ENCODE measurements around the gene BARX1. TPM values are rescaled to one million over a fixed set of nuclear protein-coding genes. Genes with fewer than 3 reads are reported as not detected.
A peak's percentile ranks its signal among the peaks of the same experiment; 100 is the strongest.

BARX1 gene
- total and polyA plus RNA-seq, 7 experiments from 2014 or later, result 0.19 to 0.56 TPM; not detected in 5

GRCh38 chr9:93949694-93950449, 5.3 kb downstream of the BARX1 start:
- peaks cover 4 to 31% of the 10 kb centered on the region in 2 donors for H3K27me3 ChIP-seq (ENCODE audit: control insufficient read depth in 2 of 2, insufficient read depth in 2 of 2, low read length in 2 of 2)
- H3K36me3 Mint-ChIP-seq, result peaks cover 0 to 15% (median 4%) of the 10 kb centered on the region in 5 donors
- no peaks in the 10 kb centered on the region for H3K36me3 ChIP-seq (ENCODE audit: control insufficient read depth in 2 of 3, insufficient read depth in 3 of 3, low read length in 3 of 3)
- peak overlapping the region; percentile 42 to 89 (median 70) for H3K4me3 Mint-ChIP-seq
- peaks cover 10 to 32% of the 10 kb centered on the region in 2 donors for H3K4me1 ChIP-seq (ENCODE audit: control insufficient read depth in 2 of 2, insufficient read depth in 2 of 2, low read length in 2 of 2)
- peaks cover 0 to 8% (median 0%) of the 10 kb centered on the region in 11 donors for H3K9me3 Mint-ChIP-seq
- H3K27me3 Mint-ChIP-seq, result peaks cover 71 to 83% (median 77%) of the 10 kb centered on the region in 5 donors
- H3K4me1 Mint-ChIP-seq, result peaks cover 33 to 61% (median 53%) of the 10 kb centered on the region in 7 donors
- H3K4me3 ChIP-seq (ENCODE audit: low read length), result no peak overlapping the region
- H3K27ac Mint-ChIP-seq, result peak overlapping the region in 1 of 9 donors; percentile 18
- ChIA-PET CTCF (no interaction called here), POLR2A (no interaction called here)
- DNase-seq, result no peak
- H3K9me3 ChIP-seq (ENCODE audit: control insufficient read depth in 2 of 3, low read length in 3 of 3), result no peaks in the 10 kb centered on the region
- no peak for ATAC-seq
- intact Hi-C loops (cut with micrococcal nuclease), result no loop called here
- no peak overlapping the region for H3K27ac ChIP-seq (ENCODE audit: low read depth, low read length)

GRCh38 chr9:93949073-93949693, 6.0 kb downstream of the BARX1 start:
- Histone ChIP-seq H3K4me3 (ENCODE audit: low read length) (no peak overlapping the region), H3K27me3 (ENCODE audit: control insufficient read depth in 2 of 2, insufficient read depth in 2 of 2, low read length in 2 of 2) (peaks cover 4 to 25% of the 10 kb centered on the region in 2 donors), H3K9me3 (ENCODE audit: control insufficient read depth in 2 of 3, low read length in 3 of 3) (no peaks in the 10 kb centered on the region), H3K27ac (ENCODE audit: low read depth, low read length) (no peak overlapping the region), H3K4me1 (ENCODE audit: control insufficient read depth in 2 of 2, insufficient read depth in 2 of 2, low read length in 2 of 2) (peaks cover 10 to 32% of the 10 kb centered on the region in 2 donors), H3K36me3 (ENCODE audit: control insufficient read depth in 2 of 3, insufficient read depth in 3 of 3, low read length in 3 of 3) (no peaks in the 10 kb centered on the region)
- Mint-ChIP-seq H3K36me3 (peaks cover 0 to 15% (median 4%) of the 10 kb centered on the region in 5 donors), H3K27ac (no peak overlapping the region), H3K4me1 (peaks cover 33 to 61% (median 53%) of the 10 kb centered on the region in 7 donors), H3K9me3 (peaks cover 0 to 8% (median 0%) of the 10 kb centered on the region in 11 donors), H3K27me3 (peaks cover 75 to 90% (median 80%) of the 10 kb centered on the region in 5 donors), H3K4me3 (peak overlapping the region in 1 of 10 donors; percentile 89)
- CTCF ChIA-PET, result no interaction called here
- DNase-seq (no peak), ATAC-seq (no peak)
- intact Hi-C loops (cut with micrococcal nuclease), result no loop called here
- POLR2A ChIA-PET, result no interaction called here

- Histone ChIP-seq H3K27me3 (ENCODE audit: control insufficient read depth in 2 of 2, insufficient read depth in 2 of 2, low read length in 2 of 2) (peaks cover 4 to 20% of the 10 kb centered on the region in 2 donors), H3K27ac (ENCODE audit: low read depth, low read length) (no peak overlapping the region), H3K36me3 (ENCODE audit: control insufficient read depth in 2 of 3, insufficient read depth in 3 of 3, low read length in 3 of 3) (no peaks in the 10 kb centered on the region), H3K4me3 (ENCODE audit: low read length) (no peak overlapping the region), H3K9me3 (ENCODE audit: control insufficient read depth in 2 of 3, low read length in 3 of 3) (no peaks in the 10 kb centered on the region), H3K4me1 (ENCODE audit: control insufficient read depth in 2 of 2, insufficient read depth in 2 of 2, low read length in 2 of 2) (peaks cover 10 to 27% of the 10 kb centered on the region in 2 donors)
- Mint-ChIP-seq H3K27ac (no peak overlapping the region), H3K9me3 (peaks cover 0 to 8% (median 0%) of the 10 kb centered on the region in 11 donors), H3K27me3 (peaks cover 76 to 90% (median 80%) of the 10 kb centered on the region in 5 donors), H3K36me3 (peaks cover 0 to 10% (median 0%) of the 10 kb centered on the region in 5 donors), H3K4me3 (no peak overlapping the region), H3K4me1 (peaks cover 27 to 56% (median 47%) of the 10 kb centered on the region in 7 donors)
- CTCF ChIA-PET, result no interaction called here
- DNase-seq (no peak), ATAC-seq (no peak)
- POLR2A ChIA-PET, result no interaction called here
- intact Hi-C loops (cut with micrococcal nuclease), result no loop called here
These were observed 6.6 kb downstream of the BARX1 start for GRCh38 chr9:93948441-93949072.

- intact Hi-C loops (cut with micrococcal nuclease), result no loop called here
- peaks cover 0 to 7% (median 0%) of the 10 kb centered on the region in 5 donors for H3K36me3 Mint-ChIP-seq
- ATAC-seq, result no peak
- no peak overlapping the region for H3K4me3 Mint-ChIP-seq
- H3K27me3 ChIP-seq (ENCODE audit: control insufficient read depth in 2 of 2, insufficient read depth in 2 of 2, low read length in 2 of 2), result peaks cover 4 to 14% of the 10 kb centered on the region in 2 donors
- peaks cover 0 to 8% (median 0%) of the 10 kb centered on the region in 11 donors for H3K9me3 Mint-ChIP-seq
- no peak overlapping the region for H3K27ac ChIP-seq (ENCODE audit: low read depth, low read length)
- no peak overlapping the region for H3K4me3 ChIP-seq (ENCODE audit: low read length)
- H3K27ac Mint-ChIP-seq, result no peak overlapping the region
- peaks cover 9 to 18% of the 10 kb centered on the region in 2 donors for H3K4me1 ChIP-seq (ENCODE audit: control insufficient read depth in 2 of 2, insufficient read depth in 2 of 2, low read length in 2 of 2)
- ChIA-PET CTCF (no interaction called here), POLR2A (no interaction called here)
- DNase-seq, result no peak
- peaks cover 22 to 47% (median 40%) of the 10 kb centered on the region in 7 donors for H3K4me1 Mint-ChIP-seq
- H3K27me3 Mint-ChIP-seq, result peaks cover 77 to 93% (median 79%) of the 10 kb centered on the region in 5 donors
- H3K36me3 ChIP-seq (ENCODE audit: control insufficient read depth in 2 of 3, insufficient read depth in 3 of 3, low read length in 3 of 3), result no peaks in the 10 kb centered on the region
- no peaks in the 10 kb centered on the region for H3K9me3 ChIP-seq (ENCODE audit: control insufficient read depth in 2 of 3, low read length in 3 of 3)
These were observed 7.6 kb downstream of the BARX1 start for GRCh38 chr9:93947409-93948070.

- Histone ChIP-seq H3K4me3 (ENCODE audit: low read length) (no peak overlapping the region), H3K36me3 (ENCODE audit: control insufficient read depth in 2 of 3, insufficient read depth in 3 of 3, low read length in 3 of 3) (no peaks in the 10 kb centered on the region), H3K27ac (ENCODE audit: low read depth, low read length) (no peak overlapping the region), H3K9me3 (ENCODE audit: control insufficient read depth in 2 of 3, low read length in 3 of 3) (no peaks in the 10 kb centered on the region), H3K27me3 (ENCODE audit: control insufficient read depth in 2 of 2, insufficient read depth in 2 of 2, low read length in 2 of 2) (peaks cover 4 to 10% of the 10 kb centered on the region in 2 donors), H3K4me1 (ENCODE audit: control insufficient read depth in 2 of 2, insufficient read depth in 2 of 2, low read length in 2 of 2) (peaks cover 5 to 12% of the 10 kb centered on the region in 2 donors)
- POLR2A ChIA-PET, result no interaction called here
- Mint-ChIP-seq H3K4me1 (peaks cover 17 to 38% (median 31%) of the 10 kb centered on the region in 7 donors), H3K4me3 (peak overlapping the region in 8 of 10 donors; percentile 5 to 77 (median 34)), H3K36me3 (peaks cover 0 to 7% (median 0%) of the 10 kb centered on the region in 5 donors), H3K9me3 (peaks cover 0 to 8% (median 0%) of the 10 kb centered on the region in 11 donors), H3K27me3 (peaks cover 78 to 96% (median 81%) of the 10 kb centered on the region in 5 donors), H3K27ac (peak overlapping the region in 1 of 9 donors; percentile 43)
- intact Hi-C loops (cut with micrococcal nuclease), result no loop called here
- CTCF ChIA-PET, result no interaction called here
- ATAC-seq, result no peak
- no peak for DNase-seq
These were observed 8.8 kb downstream of the BARX1 start for GRCh38 chr9:93946338-93946712.

All from naive thymus-derived CD4-positive, alpha-beta T cell (primary cell).